NCI-H2196 treated with DMSO at 0.1 percent for 48 hours (cell line): Measurements from ENCODE around the gene SGK1.
"Not testable (repeated sequence)": the region's sequence is repeated elsewhere in the genome, so short reads cannot be mapped to it uniquely, and the experiment has no call there.

Experiments
- DNase-seq: peaks from one replicate; lab custom pipeline; 2025; ENCODE audit not compliant: unreplicated experiment; lab: John Stamatoyannopoulos, UW

The SGK1 gene

GRCh38 chr6:134230087-134230700 lies 87.7 kb downstream of the SGK1 start:
- DNase-seq, result no peak

GRCh38 chr6:134229520-134229919 lies 88.4 kb downstream of the SGK1 start:
- no peak for DNase-seq

- no peak for DNase-seq
Observed at GRCh38 chr6:134223796-134224420, 94.0 kb downstream of the SGK1 start.

GRCh38 chr6:134221250-134221649 lies 96.7 kb downstream of the SGK1 start:
- no peak for DNase-seq

- DNase-seq, result no peak
Observed at GRCh38 chr6:134217798-134218140, 100.1 kb downstream of the SGK1 start.

- DNase-seq, result no peak
Observed at GRCh38 chr6:134217105-134217797, 100.7 kb downstream of the SGK1 start.

GRCh38 chr6:134216301-134217010 lies 101.5 kb downstream of the SGK1 start:
- no peak for DNase-seq

GRCh38 chr6:134213410-134213809 lies 104.5 kb downstream of the SGK1 start:
- not testable (repeated sequence) for DNase-seq

- no peak for DNase-seq
Observed at GRCh38 chr6:134211297-134211696, 106.6 kb downstream of the SGK1 start.

GRCh38 chr6:134207421-134207820 lies 110.5 kb downstream of the SGK1 start:
- DNase-seq, result no peak

GRCh38 chr6:134205366-134205765 lies 112.5 kb downstream of the SGK1 start:
- DNase-seq, result no peak

- not testable (repeated sequence) for DNase-seq
Observed at GRCh38 chr6:134204759-134205158, 113.2 kb downstream of the SGK1 start.

GRCh38 chr6:134204031-134204430 lies 113.9 kb downstream of the SGK1 start:
- no peak for DNase-seq

- DNase-seq, result no peak
Observed at GRCh38 chr6:134201716-134202115, 116.2 kb downstream of the SGK1 start.

GRCh38 chr6:134199848-134200606 lies 117.9 kb downstream of the SGK1 start:
- DNase-seq, result peak; percentile 17

GRCh38 chr6:134198093-134198492 lies 119.8 kb downstream of the SGK1 start:
- no peak for DNase-seq

GRCh38 chr6:134197685-134198084 lies 120.2 kb downstream of the SGK1 start:
- not testable (repeated sequence) for DNase-seq

- no peak for DNase-seq
Observed at GRCh38 chr6:134196568-134197193, 121.2 kb downstream of the SGK1 start.

GRCh38 chr6:134195985-134196384 lies 121.9 kb downstream of the SGK1 start:
- no peak for DNase-seq

- no peak for DNase-seq
Observed at GRCh38 chr6:134195164-134195906, 122.6 kb downstream of the SGK1 start.
